ENCODE data around the gene FLRT1.

The FLRT1 gene

DNA sequence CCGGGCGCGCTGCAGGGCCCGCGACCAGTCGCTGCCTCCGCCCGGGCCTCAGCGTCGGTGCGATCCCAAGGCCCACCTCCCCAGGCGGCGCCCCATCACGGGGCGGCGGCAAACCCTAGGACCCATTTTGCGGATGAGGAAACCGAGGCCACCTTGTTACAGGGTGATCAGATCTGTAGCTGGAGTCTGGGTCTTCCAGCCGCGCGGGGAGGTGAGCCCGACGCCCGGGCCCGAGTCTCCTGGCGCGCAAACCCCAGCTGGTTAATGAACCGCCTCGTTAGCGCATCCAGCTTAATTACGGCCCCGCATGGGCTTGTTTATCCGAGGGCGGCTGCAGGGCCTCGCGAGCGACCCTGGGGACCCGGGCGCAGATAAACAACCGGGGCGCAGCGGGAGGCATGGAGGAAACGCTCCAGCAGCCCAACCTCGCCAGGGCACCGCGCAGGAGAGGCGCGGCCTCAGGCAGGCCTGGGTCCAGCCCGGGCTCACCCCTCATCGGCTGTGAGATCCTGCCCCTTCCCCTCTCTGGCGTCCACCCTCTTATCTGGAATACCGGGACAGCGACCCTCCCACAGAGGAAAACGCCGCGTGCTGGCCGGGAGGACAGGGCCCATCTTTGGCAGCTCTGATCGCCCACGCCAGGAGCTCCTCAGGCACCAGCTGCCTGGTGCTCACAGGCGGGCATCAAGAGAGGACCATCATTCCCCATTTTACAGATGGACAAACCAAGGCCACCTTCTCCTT, 34.8 kb upstream of the FLRT1 start:
- no peaks in the 10 kb centered on the region for H3K79me2 ChIP-seq (ENCODE audit: insufficient read depth, low read length)
- no peak overlapping the region for H3K9ac ChIP-seq (ENCODE audit: low read length)
- H3K36me3 ChIP-seq (ENCODE audit: low read length): no peaks in the 10 kb centered on the region
- H2AFZ ChIP-seq (ENCODE audit: low read depth, low read length, severe bottlenecking): no peak overlapping the region
- H3F3A ChIP-seq (ENCODE audit: insufficient read depth): no peaks in the 10 kb centered on the region
- H3K9me3 ChIP-seq (ENCODE audit: insufficient read depth, low read length): no peaks in the 10 kb centered on the region
- H3K27me3 ChIP-seq (ENCODE audit: low read length): no peaks in the 10 kb centered on the region
- no peak overlapping the region for H3K27ac ChIP-seq (ENCODE audit: low read depth, low read length)
- H3K9me2 ChIP-seq (replicated peaks; ENCODE audit: insufficient read depth, low read length): no peaks in the 10 kb centered on the region
- H4K20me1 ChIP-seq (ENCODE audit: low read depth, low read length): no peaks in the 10 kb centered on the region
- H3K4me3 ChIP-seq (ENCODE audit: insufficient read depth, low read length, poor library complexity, severe bottlenecking): no peak overlapping the region
- peak overlapping the region; percentile 35 for H3K4me2 ChIP-seq (ENCODE audit: low read depth, low read length, poor library complexity, severe bottlenecking)
- TF ChIP-seq, protein P1, sequence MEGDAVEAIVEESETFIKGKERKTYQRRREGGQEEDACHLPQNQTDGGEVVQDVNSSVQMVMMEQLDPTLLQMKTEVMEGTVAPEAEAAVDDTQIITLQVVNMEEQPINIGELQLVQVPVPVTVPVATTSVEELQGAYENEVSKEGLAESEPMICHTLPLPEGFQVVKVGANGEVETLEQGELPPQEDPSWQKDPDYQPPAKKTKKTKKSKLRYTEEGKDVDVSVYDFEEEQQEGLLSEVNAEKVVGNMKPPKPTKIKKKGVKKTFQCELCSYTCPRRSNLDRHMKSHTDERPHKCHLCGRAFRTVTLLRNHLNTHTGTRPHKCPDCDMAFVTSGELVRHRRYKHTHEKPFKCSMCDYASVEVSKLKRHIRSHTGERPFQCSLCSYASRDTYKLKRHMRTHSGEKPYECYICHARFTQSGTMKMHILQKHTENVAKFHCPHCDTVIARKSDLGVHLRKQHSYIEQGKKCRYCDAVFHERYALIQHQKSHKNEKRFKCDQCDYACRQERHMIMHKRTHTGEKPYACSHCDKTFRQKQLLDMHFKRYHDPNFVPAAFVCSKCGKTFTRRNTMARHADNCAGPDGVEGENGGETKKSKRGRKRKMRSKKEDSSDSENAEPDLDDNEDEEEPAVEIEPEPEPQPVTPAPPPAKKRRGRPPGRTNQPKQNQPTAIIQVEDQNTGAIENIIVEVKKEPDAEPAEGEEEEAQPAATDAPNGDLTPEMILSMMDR (IDR thresholded peaks at IDR 0.05; ENCODE audit: insufficient read depth, low read length, poor library complexity, severe bottlenecking): no peak
- no peak for TF ChIP-seq EZH2phosphoT487 (conservative IDR thresholded peaks at IDR 0.05; ENCODE audit: low read length)

DNA sequence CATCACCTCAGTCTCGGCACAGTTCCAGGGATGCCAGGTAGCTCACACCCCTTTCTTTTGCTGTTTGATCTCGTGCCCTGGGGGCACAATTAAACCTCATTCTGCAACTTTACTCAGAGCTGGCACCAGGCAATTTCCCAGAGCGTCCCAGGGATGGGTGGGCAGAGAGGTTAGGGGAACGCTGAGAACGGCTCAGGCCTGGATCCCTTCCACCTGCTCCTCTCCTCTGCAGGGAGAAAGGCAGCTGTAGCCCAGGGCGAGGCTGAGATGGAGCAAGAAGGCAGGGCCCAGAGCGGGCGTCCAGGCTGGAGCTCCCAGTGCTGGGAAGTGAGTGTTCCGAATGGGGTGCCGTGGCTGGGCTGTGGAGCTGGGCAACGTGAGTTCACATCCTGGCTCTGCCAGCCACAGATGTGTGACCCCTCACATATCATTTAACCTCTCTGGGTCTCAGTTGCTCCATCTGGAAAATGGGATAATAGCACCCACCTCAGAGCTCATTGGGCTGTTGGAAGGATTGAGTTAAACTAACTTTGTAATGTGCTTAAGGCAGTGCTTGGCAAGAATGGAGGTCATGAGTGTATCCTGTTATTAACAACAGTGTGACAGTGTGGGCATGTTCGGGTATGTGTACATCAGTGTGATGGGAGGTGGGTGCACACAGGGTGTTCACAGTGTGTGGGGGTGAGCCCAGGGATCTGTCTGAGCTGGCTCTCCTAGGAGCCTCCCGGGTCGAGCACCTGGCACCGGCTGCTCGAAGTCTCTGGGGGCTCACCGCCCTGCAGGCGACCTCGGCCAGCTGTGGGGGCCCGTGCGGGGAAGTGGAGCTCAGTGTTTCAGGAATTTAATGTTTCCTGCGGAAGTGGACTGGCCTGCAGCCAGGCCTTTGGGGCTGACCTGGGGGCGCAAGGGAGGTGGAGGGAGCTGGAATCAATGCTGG, 34.0 kb upstream of the FLRT1 start:
- TF ChIP-seq, protein P1 (IDR thresholded peaks at IDR 0.05; ENCODE audit: insufficient read depth, low read length, poor library complexity, severe bottlenecking): no peak
- no peak for TF ChIP-seq EZH2phosphoT487 (conservative IDR thresholded peaks at IDR 0.05; ENCODE audit: low read length)
- Histone ChIP-seq H3K79me2 (ENCODE audit: insufficient read depth, low read length) (no peaks in the 10 kb centered on the region), H3K9ac (ENCODE audit: low read length) (no peak overlapping the region), H3F3A (ENCODE audit: insufficient read depth) (no peaks in the 10 kb centered on the region), H3K4me2 (ENCODE audit: low read depth, low read length, poor library complexity, severe bottlenecking) (no peak overlapping the region), H3K36me3 (ENCODE audit: low read length) (no peaks in the 10 kb centered on the region), H4K20me1 (ENCODE audit: low read depth, low read length) (no peaks in the 10 kb centered on the region), H3K9me3 (ENCODE audit: insufficient read depth, low read length) (no peaks in the 10 kb centered on the region), H3K4me3 (ENCODE audit: insufficient read depth, low read length, poor library complexity, severe bottlenecking) (no peak overlapping the region), H3K27ac (ENCODE audit: low read depth, low read length) (no peak overlapping the region), H2AFZ (ENCODE audit: low read depth, low read length, severe bottlenecking) (no peak overlapping the region), H3K9me2 (replicated peaks; ENCODE audit: insufficient read depth, low read length) (no peaks in the 10 kb centered on the region), H3K27me3 (ENCODE audit: low read length) (no peaks in the 10 kb centered on the region)

DNA sequence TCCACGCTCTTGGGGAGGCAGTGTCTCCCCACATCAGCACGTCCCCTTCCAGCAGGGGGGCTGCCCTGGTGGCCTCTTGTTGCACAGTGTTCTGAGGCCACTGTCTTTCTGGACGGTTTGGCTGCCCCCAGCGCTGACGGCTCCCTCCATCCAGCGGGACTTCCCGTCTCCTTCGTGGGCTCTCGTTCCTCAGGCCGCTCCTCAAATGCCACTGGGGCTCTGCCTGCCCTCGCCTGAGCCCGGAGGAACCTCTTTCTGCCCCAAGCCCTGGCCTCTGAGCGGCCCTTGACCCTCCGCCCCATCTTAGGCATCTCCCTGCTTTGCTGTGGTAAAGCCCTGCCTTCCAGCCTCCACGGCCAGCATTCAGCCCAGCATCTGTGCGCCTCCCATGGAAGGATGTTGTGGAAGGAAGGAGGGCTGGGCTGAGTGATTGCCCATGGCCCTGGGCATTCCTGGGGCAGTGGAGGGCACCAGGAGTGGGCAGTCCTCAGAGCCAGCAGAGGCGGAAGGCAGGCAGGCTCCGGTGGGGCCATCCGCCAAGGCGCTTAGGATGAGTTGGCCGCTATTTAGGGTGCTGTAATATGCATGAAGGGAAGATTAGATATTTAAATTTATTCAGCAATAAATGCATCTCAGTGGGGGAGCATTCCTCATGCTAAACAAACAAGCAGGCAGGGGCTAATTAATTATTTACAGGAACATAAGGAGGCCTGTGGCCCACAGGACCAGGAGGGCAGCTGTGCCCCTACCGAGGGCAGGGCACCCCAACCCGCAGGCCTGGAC, 31.7 kb upstream of the FLRT1 start:
- Histone ChIP-seq H3K36me3 (ENCODE audit: low read length) (no peaks in the 10 kb centered on the region), H3K9ac (ENCODE audit: low read length) (no peak overlapping the region), H3F3A (ENCODE audit: insufficient read depth) (no peaks in the 10 kb centered on the region), H4K20me1 (ENCODE audit: low read depth, low read length) (no peaks in the 10 kb centered on the region), H3K9me2 (replicated peaks; ENCODE audit: insufficient read depth, low read length) (no peaks in the 10 kb centered on the region), H2AFZ (ENCODE audit: low read depth, low read length, severe bottlenecking) (no peak overlapping the region), H3K79me2 (ENCODE audit: insufficient read depth, low read length) (no peaks in the 10 kb centered on the region), H3K4me2 (ENCODE audit: low read depth, low read length, poor library complexity, severe bottlenecking) (no peak overlapping the region), H3K27ac (ENCODE audit: low read depth, low read length) (no peak overlapping the region), H3K4me3 (ENCODE audit: insufficient read depth, low read length, poor library complexity, severe bottlenecking) (no peak overlapping the region), H3K27me3 (ENCODE audit: low read length) (no peaks in the 10 kb centered on the region), H3K9me3 (ENCODE audit: insufficient read depth, low read length) (no peaks in the 10 kb centered on the region)
- no peak for TF ChIP-seq EZH2phosphoT487 (conservative IDR thresholded peaks at IDR 0.05; ENCODE audit: low read length)
- TF ChIP-seq, protein P1 (IDR thresholded peaks at IDR 0.05; ENCODE audit: insufficient read depth, low read length, poor library complexity, severe bottlenecking): no peak

All from SU-DHL-6 (cell line).